NCI-H1092 treated with DMSO at 0.1 percent for 48 hours (cell line): ENCODE data around the gene TMEM244.
"Not testable (repeated sequence)": the region's sequence is repeated elsewhere in the genome, so short reads cannot be mapped to it uniquely, and the experiment has no call there.

Experiments used
- DNase-seq: peaks from one replicate; lab custom pipeline; 2025; lab: John Stamatoyannopoulos, UW

TMEM244 gene

GRCh38 chr6:129866688-129867087 is 5.6 kb upstream of the TMEM244 start:
- no peak for DNase-seq

- no peak for DNase-seq
Measured at GRCh38 chr6:129866256-129866655, 5.1 kb upstream of the TMEM244 start.

- DNase-seq = no peak
Measured at GRCh38 chr6:129865013-129865412, 3.9 kb upstream of the TMEM244 start.

- no peak for DNase-seq
Measured at GRCh38 chr6:129863664-129864063, 2.5 kb upstream of the TMEM244 start.

- no peak for DNase-seq
Measured at GRCh38 chr6:129859524-129859923, 1.6 kb downstream of the TMEM244 start.

- no peak for DNase-seq
Measured at GRCh38 chr6:129857838-129858237, 3.3 kb downstream of the TMEM244 start.

- DNase-seq = no peak
Measured at GRCh38 chr6:129853996-129854711, 7.0 kb downstream of the TMEM244 start.

GRCh38 chr6:129852257-129852858 is 8.8 kb downstream of the TMEM244 start:
- DNase-seq = no peak

GRCh38 chr6:129849456-129849855 is 11.7 kb downstream of the TMEM244 start:
- no peak for DNase-seq

GRCh38 chr6:129846761-129847160 is 14.4 kb downstream of the TMEM244 start:
- DNase-seq = no peak

- no peak for DNase-seq
Measured at GRCh38 chr6:129845696-129846095, 15.4 kb downstream of the TMEM244 start.

- DNase-seq = no peak
Measured at GRCh38 chr6:129844118-129844891, 16.8 kb downstream of the TMEM244 start.

- DNase-seq = no peak
Measured at GRCh38 chr6:129843573-129843972, 17.5 kb downstream of the TMEM244 start.

- DNase-seq = no peak
Measured at GRCh38 chr6:129842881-129843409, 18.2 kb downstream of the TMEM244 start.

GRCh38 chr6:129842137-129842536 is 19.0 kb downstream of the TMEM244 start:
- no peak for DNase-seq

- DNase-seq = not testable (repeated sequence)
Measured at GRCh38 chr6:129839562-129839961, 21.6 kb downstream of the TMEM244 start.

- no peak for DNase-seq
Measured at GRCh38 chr6:129835691-129836090, 25.4 kb downstream of the TMEM244 start.

GRCh38 chr6:129832299-129832698 is 28.8 kb downstream of the TMEM244 start:
- DNase-seq = no peak

- no peak for DNase-seq
Measured at GRCh38 chr6:129828229-129828628, 32.9 kb downstream of the TMEM244 start.

GRCh38 chr6:129818251-129818650 is 42.9 kb downstream of the TMEM244 start:
- DNase-seq = no peak

GRCh38 chr6:129817821-129818220 is 43.3 kb downstream of the TMEM244 start:
- DNase-seq = no peak

GRCh38 chr6:129817332-129817731 is 43.8 kb downstream of the TMEM244 start:
- DNase-seq = no peak
